Osteoblast (primary cell): ENCODE results near the gene TULP4. TPM values are rescaled to one million over a fixed set of nuclear protein-coding genes. Genes with fewer than 3 reads are reported as not detected.
"Not testable (repeated sequence)": the region's sequence is repeated elsewhere in the genome, so short reads cannot be mapped to it uniquely, and the experiment has no call there.

Source experiments
- DNase-seq: peaks from one replicate; pipeline ENCODE4 v3.0.0; 2011; ENCODE audit warnings: low spot score, mixed read lengths; ENCODE audit not compliant: insufficient read length; ENCODE audit errors: missing footprints
- H2AFZ ChIP-seq: 2 replicates; pipeline ENCODE4 v1.6.0; 2011; ENCODE audit warnings: mild to moderate bottlenecking, low read length
- H3K27ac ChIP-seq: 2 replicates; pipeline ENCODE4 v1.5.1; 2011; ENCODE audit warnings: mild to moderate bottlenecking, low read depth, low read length, moderate library complexity
- H3K27me3 ChIP-seq: 2 replicates; pipeline ENCODE4 v1.6.0; 2012; ENCODE audit warnings: mild to moderate bottlenecking, control low read depth, inconsistent platforms, low read length, moderate library complexity; ENCODE audit not compliant: insufficient read depth
- H3K36me3 ChIP-seq: 2 replicates; pipeline ENCODE4 v1.5.1; 2011; ENCODE audit warnings: mild to moderate bottlenecking, low read length, control low read depth, moderate library complexity; ENCODE audit not compliant: insufficient read depth
- H3K4me1 ChIP-seq: 2 replicates; pipeline ENCODE4 v1.5.1; 2011; ENCODE audit warnings: mild to moderate bottlenecking, low read length, control low read depth, moderate library complexity; ENCODE audit not compliant: insufficient read depth
- H3K4me2 ChIP-seq: 2 replicates; pipeline ENCODE4 v1.6.0; 2011; ENCODE audit warnings: mild to moderate bottlenecking, low read length; ENCODE audit not compliant: insufficient read depth
- H3K4me3 ChIP-seq: fragments of 200-600 bp; sonication (generic); 3 replicates; pipeline ENCODE4 v1.5.1; 2012; ENCODE audit warnings: mild to moderate bottlenecking, low read length, inconsistent platforms; ENCODE audit not compliant: insufficient read depth
- H3K79me2 ChIP-seq: 2 replicates; pipeline ENCODE4 v1.6.0; 2012; ENCODE audit warnings: mild to moderate bottlenecking, low read length, control low read depth, inconsistent platforms; ENCODE audit not compliant: insufficient read depth
- H3K9me3 ChIP-seq: 2 replicates; pipeline ENCODE4 v1.5.1; 2011; ENCODE audit warnings: low read depth, low read length, control low read depth
- H4K20me1 ChIP-seq: 2 replicates; pipeline ENCODE4 v1.6.0; 2012; ENCODE audit warnings: mild to moderate bottlenecking, low read length, control low read depth; ENCODE audit not compliant: insufficient read depth
- total RNA-seq: library from RNA; depleted of rRNA; stranded (reverse); fragments of >200 nt; gene quantifications from 2 replicates; pipeline ENCODE4 v1.2.3, GENCODE V29; 2012
- TF ChIP-seq, protein P1 (sequence below): IDR thresholded peaks from 2 replicates; pipeline ENCODE4 v1.5.1; 2011; ENCODE audit warnings: mild to moderate bottlenecking, low read depth, low read length, moderate library complexity; ENCODE audit errors: extremely low read depth

The TULP4 gene
- total RNA-seq, 1 donor = 172 TPM

DNA sequence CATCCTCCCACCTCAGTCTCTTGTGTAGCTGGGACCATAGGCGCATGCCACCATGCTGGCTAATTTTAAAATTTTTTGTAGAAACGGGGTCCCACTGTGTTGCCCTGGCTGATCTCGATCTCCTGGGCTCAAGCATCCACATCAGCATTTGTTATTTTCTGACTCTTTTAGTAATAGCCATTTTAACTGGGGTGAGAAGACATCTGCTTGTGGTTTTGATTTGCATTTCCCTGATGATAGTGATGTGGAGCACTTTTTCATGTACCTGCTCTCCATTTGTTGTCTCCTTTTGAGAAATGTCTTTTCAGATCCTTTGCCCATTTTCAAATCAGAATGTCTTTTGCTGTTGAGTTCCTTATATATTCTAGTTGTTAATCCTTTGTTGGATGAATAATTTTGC, 22.2 kb upstream of the TULP4 start:
- TF ChIP-seq, protein P1, sequence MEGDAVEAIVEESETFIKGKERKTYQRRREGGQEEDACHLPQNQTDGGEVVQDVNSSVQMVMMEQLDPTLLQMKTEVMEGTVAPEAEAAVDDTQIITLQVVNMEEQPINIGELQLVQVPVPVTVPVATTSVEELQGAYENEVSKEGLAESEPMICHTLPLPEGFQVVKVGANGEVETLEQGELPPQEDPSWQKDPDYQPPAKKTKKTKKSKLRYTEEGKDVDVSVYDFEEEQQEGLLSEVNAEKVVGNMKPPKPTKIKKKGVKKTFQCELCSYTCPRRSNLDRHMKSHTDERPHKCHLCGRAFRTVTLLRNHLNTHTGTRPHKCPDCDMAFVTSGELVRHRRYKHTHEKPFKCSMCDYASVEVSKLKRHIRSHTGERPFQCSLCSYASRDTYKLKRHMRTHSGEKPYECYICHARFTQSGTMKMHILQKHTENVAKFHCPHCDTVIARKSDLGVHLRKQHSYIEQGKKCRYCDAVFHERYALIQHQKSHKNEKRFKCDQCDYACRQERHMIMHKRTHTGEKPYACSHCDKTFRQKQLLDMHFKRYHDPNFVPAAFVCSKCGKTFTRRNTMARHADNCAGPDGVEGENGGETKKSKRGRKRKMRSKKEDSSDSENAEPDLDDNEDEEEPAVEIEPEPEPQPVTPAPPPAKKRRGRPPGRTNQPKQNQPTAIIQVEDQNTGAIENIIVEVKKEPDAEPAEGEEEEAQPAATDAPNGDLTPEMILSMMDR = no peak
- H2AFZ ChIP-seq = no peak overlapping the region
- DNase-seq = no peak
- H3K4me1 ChIP-seq = peaks cover 20% of the 10 kb centered on the region
- H3K9me3 ChIP-seq = no peaks in the 10 kb centered on the region
- H4K20me1 ChIP-seq = no peaks in the 10 kb centered on the region
- H3K4me2 ChIP-seq = no peak overlapping the region
- peaks cover 47% of the 10 kb centered on the region for H3K79me2 ChIP-seq
- H3K4me3 ChIP-seq = no peak overlapping the region
- no peaks in the 10 kb centered on the region for H3K27me3 ChIP-seq
- no peaks in the 10 kb centered on the region for H3K36me3 ChIP-seq
- no peak overlapping the region for H3K27ac ChIP-seq

DNA sequence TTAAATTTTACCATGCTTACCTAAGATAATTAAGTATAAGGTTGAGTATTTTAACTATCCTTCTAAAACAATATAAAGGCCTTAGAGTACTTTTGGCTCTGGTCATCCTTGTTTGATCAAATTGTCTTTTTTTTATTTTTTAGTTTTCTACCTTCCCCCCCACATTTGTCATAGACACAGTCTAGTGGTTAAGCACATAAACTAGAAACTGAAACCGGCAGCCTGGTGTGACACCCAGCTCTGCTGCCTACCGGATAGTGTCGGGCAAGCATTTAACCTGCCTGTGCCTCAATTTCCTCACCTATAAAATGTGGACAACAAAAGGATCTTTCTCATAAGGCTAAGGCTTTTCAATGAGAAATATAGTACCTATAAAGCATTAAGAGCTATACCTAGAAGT, 21.6 kb upstream of the TULP4 start:
- TF ChIP-seq, protein P1 = no peak
- Histone ChIP-seq H3K27me3 (no peaks in the 10 kb centered on the region), H3K27ac (no peak overlapping the region), H3K4me2 (no peak overlapping the region), H3K36me3 (no peaks in the 10 kb centered on the region), H3K4me1 (peaks cover 15% of the 10 kb centered on the region), H2AFZ (no peak overlapping the region), H3K79me2 (peaks cover 42% of the 10 kb centered on the region), H3K4me3 (no peak overlapping the region), H4K20me1 (no peaks in the 10 kb centered on the region), H3K9me3 (no peaks in the 10 kb centered on the region)
- no peak for DNase-seq

DNA sequence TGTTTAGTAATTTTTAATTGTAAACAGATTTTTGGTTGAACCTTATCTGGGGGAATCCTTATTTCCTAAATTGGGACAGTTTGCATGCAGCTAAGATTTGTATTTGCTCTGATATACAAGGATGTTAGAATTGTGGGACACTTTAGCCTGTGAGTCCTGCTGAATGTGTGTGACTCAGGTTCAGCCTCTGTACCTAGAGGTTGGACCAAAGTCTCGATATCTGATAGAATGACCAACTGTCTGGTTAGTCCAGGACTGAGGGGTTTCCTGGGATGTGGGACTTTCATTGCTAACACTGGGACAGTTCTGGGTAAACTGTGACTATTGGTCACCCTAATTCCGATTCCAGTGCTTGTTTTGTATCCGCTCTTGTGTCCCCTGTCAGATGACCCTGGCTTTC, 20.2 kb upstream of the TULP4 start:
- H3K4me2 ChIP-seq = no peak overlapping the region
- no peak for DNase-seq
- H3K36me3 ChIP-seq = no peaks in the 10 kb centered on the region
- no peaks in the 10 kb centered on the region for H3K27me3 ChIP-seq
- H3K4me1 ChIP-seq = peaks cover 1% of the 10 kb centered on the region
- no peak overlapping the region for H2AFZ ChIP-seq
- TF ChIP-seq, protein P1 = no peak
- no peaks in the 10 kb centered on the region for H3K9me3 ChIP-seq
- no peaks in the 10 kb centered on the region for H4K20me1 ChIP-seq
- no peak overlapping the region for H3K27ac ChIP-seq
- peaks cover 37% of the 10 kb centered on the region for H3K79me2 ChIP-seq
- no peak overlapping the region for H3K4me3 ChIP-seq

DNA sequence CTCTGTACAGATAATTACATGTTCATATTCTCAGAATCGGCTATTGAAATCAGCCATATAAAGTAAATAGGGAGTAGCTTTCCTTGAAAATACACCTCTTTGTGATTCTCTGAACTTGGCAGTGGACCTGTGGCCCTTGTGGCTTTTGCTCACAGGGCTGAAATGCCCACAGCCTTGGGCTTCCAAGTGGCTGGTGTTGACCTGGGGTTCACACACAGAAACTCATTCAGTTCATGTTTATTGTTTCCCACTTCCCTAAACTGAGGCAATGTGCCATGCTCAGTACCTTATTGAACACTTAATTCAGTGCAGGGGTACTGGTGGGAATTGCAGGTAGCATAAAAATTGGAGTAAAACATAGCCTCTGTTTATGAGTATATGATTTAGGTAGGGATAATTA, 19.1 kb upstream of the TULP4 start:
- no peaks in the 10 kb centered on the region for H3K9me3 ChIP-seq
- DNase-seq = no peak
- H3K79me2 ChIP-seq = peaks cover 26% of the 10 kb centered on the region
- no peak overlapping the region for H2AFZ ChIP-seq
- H3K27me3 ChIP-seq = no peaks in the 10 kb centered on the region
- TF ChIP-seq, protein P1 = no peak
- H4K20me1 ChIP-seq = no peaks in the 10 kb centered on the region
- no peak overlapping the region for H3K4me3 ChIP-seq
- H3K36me3 ChIP-seq = no peaks in the 10 kb centered on the region
- no peak overlapping the region for H3K4me2 ChIP-seq
- H3K27ac ChIP-seq = no peak overlapping the region
- no peaks in the 10 kb centered on the region for H3K4me1 ChIP-seq

DNA sequence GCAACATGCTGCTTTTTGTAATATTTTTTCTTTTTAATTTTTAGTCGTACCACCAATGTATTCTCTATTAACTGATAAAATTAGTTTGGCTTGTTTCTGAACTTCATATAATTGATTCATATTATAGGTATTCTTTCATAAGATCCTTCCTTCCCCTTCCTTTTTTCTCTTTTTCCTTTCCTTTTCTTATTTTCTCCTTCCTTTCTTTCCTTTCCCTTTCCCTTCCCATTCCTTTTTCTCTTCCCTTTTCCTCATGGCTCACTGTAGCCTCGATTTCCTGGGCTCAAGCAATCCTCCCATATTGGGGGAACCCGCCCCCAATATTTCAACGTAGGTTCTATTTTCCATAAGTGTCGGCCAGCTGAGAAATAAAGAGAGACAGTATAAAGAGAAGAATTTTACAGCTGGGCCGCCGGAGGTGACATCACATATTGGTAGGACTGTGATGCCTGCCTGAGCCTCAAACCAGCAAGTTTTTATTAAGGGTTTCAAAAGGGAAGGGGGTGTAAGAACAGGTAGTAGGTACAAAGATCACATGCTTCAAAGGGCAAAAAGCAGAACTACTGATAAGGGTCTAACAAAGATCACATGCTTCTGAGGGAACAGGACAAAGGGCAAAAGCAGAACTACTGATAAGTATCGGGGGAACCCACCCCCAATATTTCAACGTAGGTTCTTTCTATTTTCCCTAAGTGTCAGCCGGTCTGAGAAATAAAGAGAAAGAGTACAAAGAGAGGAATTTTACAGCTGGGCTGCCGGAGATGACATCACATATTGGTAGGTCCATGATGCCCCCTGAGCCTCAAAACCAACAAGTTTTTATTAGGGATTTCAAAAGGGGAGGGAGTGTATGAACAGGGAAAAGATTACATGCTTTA, 16.1 kb upstream of the TULP4 start:
- DNase-seq, H2AFZ ChIP-seq, H3K4me2 ChIP-seq, H3K4me1 ChIP-seq, H3K4me3 ChIP-seq, H3K27ac ChIP-seq, H4K20me1 ChIP-seq, H3K9me3 ChIP-seq, H3K36me3 ChIP-seq, H3K27me3 ChIP-seq: not testable (repeated sequence)
- H3K79me2 ChIP-seq = peaks cover 11% of the 10 kb centered on the region

- H3K4me2 ChIP-seq, H3K4me1 ChIP-seq, H3K4me3 ChIP-seq, H3K36me3 ChIP-seq, H3K9me3 ChIP-seq, DNase-seq, H3K27ac ChIP-seq, H3K27me3 ChIP-seq, H2AFZ ChIP-seq, H4K20me1 ChIP-seq, H3K79me2 ChIP-seq: not testable (repeated sequence)
These were observed 15.4 kb upstream of the TULP4 start for GRCh38 chr6:158296854-158297324.
